Esophagus muscularis mucosa (tissue), 4 donors: Measurements from ENCODE around the gene SSTR5. TPM values are rescaled to one million over a fixed set of nuclear protein-coding genes. Genes with fewer than 3 reads are reported as not detected.

ENCODE experiments used
- DNase-seq: peaks from one replicate; pipeline ENCODE4 v3.0.0-alpha.2; 2017; ENCODE audit errors: extremely low spot score
- H3K27ac ChIP-seq, 4 donors: fragments of 200-600 bp; sonication (generic); replicated peaks in 1 of 4; 1 replicate in 3 of 4; 2 replicates in 1 of 4; pipeline ENCODE4 v1.5.1; 2016 to 2019; ENCODE audit warnings: mild to moderate bottlenecking in 1 of 4
- H3K27me3 ChIP-seq, 4 donors: fragments of 200-600 bp; sonication (generic); one replicate each; pipeline versions ENCODE4 v1.5.1 to v1.6.0; 2016 to 2019
- H3K36me3 ChIP-seq, 4 donors: fragments of 200-600 bp; sonication (generic); one replicate each; pipeline ENCODE4 v1.5.1; 2016 to 2019
- H3K4me1 ChIP-seq, 4 donors: fragments of 200-600 bp; sonication (generic); one replicate each; pipeline ENCODE4 v1.5.1; 2016 to 2019
- H3K4me3 ChIP-seq, 4 donors: fragments of 200-600 bp; sonication (generic); 1 replicate in 2 of 4; 2 replicates in 2 of 4; pipeline ENCODE4 v1.5.1; 2016 to 2019; ENCODE audit warnings: mild to moderate bottlenecking in 4 of 4, moderate library complexity in 1 of 4
- H3K9me3 ChIP-seq, 4 donors: fragments of 200-600 bp; sonication (generic); 1 replicate in 3 of 4; 2 replicates in 1 of 4; pipeline ENCODE4 v1.5.1; 2016 to 2019
- CTCF ChIP-seq, 3 experiments: fragments of 200-600 bp in 2 of 3; fragments of 450-650 bp in 1 of 3; sonication (generic) in 2 of 3; IDR thresholded peaks; one replicate each; pipeline ENCODE4 v1.5.1; 2017 to 2019; ENCODE audit warnings: antibody characterized with exemption in 3 of 3, mild to moderate bottlenecking in 2 of 3, moderate library complexity in 1 of 3
- EP300 ChIP-seq: sonication (generic); formaldehyde crosslinking; IDR thresholded peaks from one replicate; pipeline ENCODE4 v1.6.1; 2017; ENCODE audit warnings: antibody characterized with exemption
- POLR2A ChIP-seq: fragments of 450-650 bp; IDR thresholded peaks from one replicate; pipeline ENCODE4 v1.6.1; 2017; ENCODE audit warnings: antibody characterized with exemption, moderate library complexity, mild to moderate bottlenecking, low read depth
- POLR2AphosphoS5 ChIP-seq, 2 donors: sonication (generic); formaldehyde crosslinking; IDR thresholded peaks; one replicate each; pipeline ENCODE4 v1.6.1; 2017; ENCODE audit warnings: antibody characterized with exemption in 2 of 2
- whole genome bisulfite sequencing: methylation state at CpG from one replicate; pipeline ENCODE4 v1.1.5; 2018; 5-methylcytosine and 5-hydroxymethylcytosine counted together
- intact Hi-C: fragments of 100-400 bp; cut with DNase I; formaldehyde crosslinking; loops from one replicate; pipeline ENCODE4 v1.15.1; 2023
- total RNA-seq, 4 donors: library from RNA; depleted of rRNA; stranded (reverse); fragments of >200 nt; gene quantifications; one replicate each; pipeline versions ENCODE4 v1.1.0 to v1.2.1, GENCODE V29; 2016

Gene SSTR5
- total RNA-seq, 4 donors from 2014 or later = not detected

- Histone ChIP-seq H3K9me3 (no peaks in the 10 kb centered on the region), H3K27me3 (peaks cover 0 to 14% (median 0%) of the 10 kb centered on the region in 4 donors), H3K4me3 (no peak overlapping the region), H3K4me1 (peaks cover 0 to 10% (median 9%) of the 10 kb centered on the region in 4 donors), H3K27ac (no peak overlapping the region), H3K36me3 (no peaks in the 10 kb centered on the region)
- intact Hi-C loops = no loop called here
- no peak for DNase-seq
- TF ChIP-seq CTCF (IDR thresholded peaks at IDR 0.05) (no peak), EP300 (no peak), POLR2AphosphoS5 (IDR thresholded peaks at IDR 0.05) (no peak), POLR2A (no peak)
- WGBS = 91% methylated on average over 4 of the region's 21 CpGs
These were observed 51.1 kb downstream of the SSTR5 start for GRCh38 chr16:1123525-1124230.

- intact Hi-C loops = no loop called here
- Histone ChIP-seq H3K9me3 (no peaks in the 10 kb centered on the region), H3K4me3 (no peak overlapping the region), H3K36me3 (no peaks in the 10 kb centered on the region), H3K27me3 (peaks cover 0 to 14% (median 0%) of the 10 kb centered on the region in 4 donors), H3K4me1 (peaks cover 0 to 10% (median 9%) of the 10 kb centered on the region in 4 donors), H3K27ac (no peak overlapping the region)
- TF ChIP-seq EP300 = no peak
- no peak for TF ChIP-seq POLR2AphosphoS5 (IDR thresholded peaks at IDR 0.05)
- no peak for TF ChIP-seq POLR2A
- no peak for TF ChIP-seq CTCF (IDR thresholded peaks at IDR 0.05)
- WGBS = 61% methylated on average over 3 of the region's 18 CpGs
- DNase-seq = no peak
These were observed 51.7 kb downstream of the SSTR5 start for GRCh38 chr16:1124291-1124690.

- H3K4me1 ChIP-seq = peaks cover 0 to 10% (median 9%) of the 10 kb centered on the region in 4 donors
- no peak for DNase-seq
- H3K9me3 ChIP-seq = no peaks in the 10 kb centered on the region
- TF ChIP-seq POLR2AphosphoS5 (IDR thresholded peaks at IDR 0.05) (no peak), POLR2A (no peak), CTCF (IDR thresholded peaks at IDR 0.05) (no peak), EP300 (no peak)
- H3K27ac ChIP-seq = no peak overlapping the region
- intact Hi-C loops = no loop called here
- H3K27me3 ChIP-seq = peaks cover 0 to 14% (median 0%) of the 10 kb centered on the region in 4 donors
- H3K4me3 ChIP-seq = no peak overlapping the region
- no peaks in the 10 kb centered on the region for H3K36me3 ChIP-seq
- 88% methylated on average over 11 of the region's 11 CpGs for WGBS
These were observed 52.2 kb downstream of the SSTR5 start for GRCh38 chr16:1124795-1125194.

DNA sequence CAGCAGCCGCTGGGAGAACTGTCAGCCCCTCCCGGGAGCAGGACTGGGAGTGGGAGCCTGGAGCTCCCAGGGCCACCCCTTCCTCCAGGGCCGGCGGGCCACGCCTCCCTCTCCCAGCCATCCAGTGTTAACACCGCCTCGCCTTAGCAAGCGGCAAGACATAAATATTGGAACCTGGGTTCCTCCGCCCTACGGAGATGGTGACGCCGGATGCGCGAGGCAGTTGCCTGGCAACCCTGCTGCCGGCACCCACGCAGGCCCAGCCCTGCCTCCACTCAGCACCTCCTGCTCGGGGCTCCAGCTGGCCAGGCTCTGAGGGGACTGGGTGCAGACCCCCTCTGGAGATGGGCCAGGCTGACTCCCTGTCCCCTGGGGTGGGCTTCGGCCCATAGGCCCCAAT, 52.9 kb downstream of the SSTR5 start:
- WGBS = 13% methylated on average over 4 of the region's 18 CpGs
- H3K9me3 ChIP-seq = no peaks in the 10 kb centered on the region
- H3K4me1 ChIP-seq = peaks cover 0 to 10% (median 9%) of the 10 kb centered on the region in 4 donors
- no peak overlapping the region for H3K27ac ChIP-seq
- DNase-seq = no peak
- H3K4me3 ChIP-seq = no peak overlapping the region
- TF ChIP-seq CTCF (IDR thresholded peaks at IDR 0.05) (no peak), EP300 (no peak), POLR2A (no peak), POLR2AphosphoS5 (IDR thresholded peaks at IDR 0.05) (peak in 1 of 2 donors; percentile 25)
- H3K27me3 ChIP-seq = peaks cover 0 to 14% (median 0%) of the 10 kb centered on the region in 4 donors
- no peaks in the 10 kb centered on the region for H3K36me3 ChIP-seq
- intact Hi-C loops = no loop called here
